ENCODE results near the gene SNX9.

SNX9 gene

GRCh38 chr6:157982563-157983405, 159.7 kb downstream of the SNX9 start:
- Mint-ChIP-seq H3K4me1 (ENCODE audit: low read depth) (peaks cover 37% of the 10 kb centered on the region), H3K4me3 (peak overlapping the region; percentile 96), H3K9me3 (no peaks in the 10 kb centered on the region), H3K36me3 (ENCODE audit: low read depth) (no peaks in the 10 kb centered on the region), H3K27ac (peak overlapping the region; percentile 84), H3K27me3 (ENCODE audit: low read depth) (peaks cover 11% of the 10 kb centered on the region)
- DNase-seq (ENCODE audit: low spot score): no peak

- Mint-ChIP-seq H3K4me1 (ENCODE audit: low read depth) (peaks cover 37% of the 10 kb centered on the region), H3K27ac (peak overlapping the region; percentile 62), H3K27me3 (ENCODE audit: low read depth) (peaks cover 7% of the 10 kb centered on the region), H3K4me3 (peak overlapping the region; percentile 96), H3K36me3 (ENCODE audit: low read depth) (no peaks in the 10 kb centered on the region), H3K9me3 (no peaks in the 10 kb centered on the region)
- DNase-seq (ENCODE audit: low spot score): no peak
Measured at GRCh38 chr6:157983406-157984119, 160.5 kb downstream of the SNX9 start.

GRCh38 chr6:157984128-157984527, 161.1 kb downstream of the SNX9 start:
- H3K36me3 Mint-ChIP-seq (ENCODE audit: low read depth): no peaks in the 10 kb centered on the region
- DNase-seq (ENCODE audit: low spot score): no peak
- H3K4me1 Mint-ChIP-seq (ENCODE audit: low read depth): peaks cover 37% of the 10 kb centered on the region
- no peaks in the 10 kb centered on the region for H3K9me3 Mint-ChIP-seq
- H3K27ac Mint-ChIP-seq: peak overlapping the region; percentile 62
- H3K4me3 Mint-ChIP-seq: peak overlapping the region; percentile 67
- peaks cover 7% of the 10 kb centered on the region for H3K27me3 Mint-ChIP-seq (ENCODE audit: low read depth)

- H3K36me3 Mint-ChIP-seq (ENCODE audit: low read depth): no peaks in the 10 kb centered on the region
- no peak overlapping the region for H3K27ac Mint-ChIP-seq
- H3K4me1 Mint-ChIP-seq (ENCODE audit: low read depth): peaks cover 35% of the 10 kb centered on the region
- peak overlapping the region; percentile 67 for H3K4me3 Mint-ChIP-seq
- H3K27me3 Mint-ChIP-seq (ENCODE audit: low read depth): peaks cover 7% of the 10 kb centered on the region
- DNase-seq (ENCODE audit: low spot score): no peak
- H3K9me3 Mint-ChIP-seq: no peaks in the 10 kb centered on the region
Measured at GRCh38 chr6:157984686-157985225, 161.7 kb downstream of the SNX9 start.

- no peak overlapping the region for H3K4me3 Mint-ChIP-seq
- H3K4me1 Mint-ChIP-seq (ENCODE audit: low read depth): peaks cover 35% of the 10 kb centered on the region
- peaks cover 4% of the 10 kb centered on the region for H3K27me3 Mint-ChIP-seq (ENCODE audit: low read depth)
- no peak overlapping the region for H3K27ac Mint-ChIP-seq
- no peaks in the 10 kb centered on the region for H3K36me3 Mint-ChIP-seq (ENCODE audit: low read depth)
- DNase-seq (ENCODE audit: low spot score): no peak
- H3K9me3 Mint-ChIP-seq: no peaks in the 10 kb centered on the region
Measured at GRCh38 chr6:157985378-157986155, 162.5 kb downstream of the SNX9 start.

- peaks cover 35% of the 10 kb centered on the region for H3K4me1 Mint-ChIP-seq (ENCODE audit: low read depth)
- H3K9me3 Mint-ChIP-seq: no peaks in the 10 kb centered on the region
- peaks cover 2% of the 10 kb centered on the region for H3K27me3 Mint-ChIP-seq (ENCODE audit: low read depth)
- DNase-seq (ENCODE audit: low spot score): no peak
- H3K27ac Mint-ChIP-seq: no peak overlapping the region
- peaks cover 3% of the 10 kb centered on the region for H3K36me3 Mint-ChIP-seq (ENCODE audit: low read depth)
- no peak overlapping the region for H3K4me3 Mint-ChIP-seq
Measured at GRCh38 chr6:157987788-157988699, 165.0 kb downstream of the SNX9 start.

GRCh38 chr6:157988700-157989063, 165.6 kb downstream of the SNX9 start:
- H3K4me1 Mint-ChIP-seq (ENCODE audit: low read depth): peaks cover 30% of the 10 kb centered on the region
- H3K4me3 Mint-ChIP-seq: no peak overlapping the region
- H3K27ac Mint-ChIP-seq: no peak overlapping the region
- peaks cover 3% of the 10 kb centered on the region for H3K36me3 Mint-ChIP-seq (ENCODE audit: low read depth)
- H3K9me3 Mint-ChIP-seq: no peaks in the 10 kb centered on the region
- no peak for DNase-seq (ENCODE audit: low spot score)
- H3K27me3 Mint-ChIP-seq (ENCODE audit: low read depth): no peaks in the 10 kb centered on the region

GRCh38 chr6:157989541-157990289, 166.7 kb downstream of the SNX9 start:
- Mint-ChIP-seq H3K27me3 (ENCODE audit: low read depth) (no peaks in the 10 kb centered on the region), H3K36me3 (ENCODE audit: low read depth) (peaks cover 3% of the 10 kb centered on the region), H3K4me1 (ENCODE audit: low read depth) (peaks cover 24% of the 10 kb centered on the region), H3K4me3 (peak overlapping the region; percentile 80), H3K9me3 (no peaks in the 10 kb centered on the region), H3K27ac (no peak overlapping the region)
- no peak for DNase-seq (ENCODE audit: low spot score)

GRCh38 chr6:157990321-157991066, 167.4 kb downstream of the SNX9 start:
- H3K36me3 Mint-ChIP-seq (ENCODE audit: low read depth): peaks cover 3% of the 10 kb centered on the region
- peaks cover 18% of the 10 kb centered on the region for H3K4me1 Mint-ChIP-seq (ENCODE audit: low read depth)
- no peaks in the 10 kb centered on the region for H3K9me3 Mint-ChIP-seq
- H3K4me3 Mint-ChIP-seq: peak overlapping the region; percentile 80
- peak overlapping the region; percentile 55 for H3K27ac Mint-ChIP-seq
- no peak for DNase-seq (ENCODE audit: low spot score)
- no peaks in the 10 kb centered on the region for H3K27me3 Mint-ChIP-seq (ENCODE audit: low read depth)

GRCh38 chr6:157991067-157991432, 168.0 kb downstream of the SNX9 start:
- H3K36me3 Mint-ChIP-seq (ENCODE audit: low read depth): peaks cover 3% of the 10 kb centered on the region
- peaks cover 19% of the 10 kb centered on the region for H3K4me1 Mint-ChIP-seq (ENCODE audit: low read depth)
- H3K27ac Mint-ChIP-seq: no peak overlapping the region
- no peak overlapping the region for H3K4me3 Mint-ChIP-seq
- DNase-seq (ENCODE audit: low spot score): no peak
- H3K9me3 Mint-ChIP-seq: no peaks in the 10 kb centered on the region
- H3K27me3 Mint-ChIP-seq (ENCODE audit: low read depth): no peaks in the 10 kb centered on the region

GRCh38 chr6:157993076-157993475, 170.0 kb downstream of the SNX9 start:
- H3K4me1 Mint-ChIP-seq (ENCODE audit: low read depth): peaks cover 22% of the 10 kb centered on the region
- DNase-seq (ENCODE audit: low spot score): no peak
- peaks cover 3% of the 10 kb centered on the region for H3K36me3 Mint-ChIP-seq (ENCODE audit: low read depth)
- H3K4me3 Mint-ChIP-seq: no peak overlapping the region
- no peaks in the 10 kb centered on the region for H3K9me3 Mint-ChIP-seq
- no peaks in the 10 kb centered on the region for H3K27me3 Mint-ChIP-seq (ENCODE audit: low read depth)
- H3K27ac Mint-ChIP-seq: no peak overlapping the region
